ENCODE results near the gene EXO1.

The EXO1 gene

GRCh38 chr1:241813768-241814320 is 34.2 kb upstream of the EXO1 start:
- TF ChIP-seq ZFX (IDR thresholded peaks at IDR 0.05; ENCODE audit: borderline replicate concordance) (no peak), CTCF (IDR thresholded peaks at IDR 0.05) (no peak)
- H3K27ac ChIP-seq = no peak overlapping the region

- no peak overlapping the region for H3K27ac ChIP-seq
- no peak for TF ChIP-seq CTCF (IDR thresholded peaks at IDR 0.05)
- TF ChIP-seq ZFX (IDR thresholded peaks at IDR 0.05; ENCODE audit: borderline replicate concordance) = no peak
Measured at GRCh38 chr1:241816008-241816407, 32.0 kb upstream of the EXO1 start.

GRCh38 chr1:241817331-241817792 is 30.6 kb upstream of the EXO1 start:
- H3K27ac ChIP-seq = no peak overlapping the region
- TF ChIP-seq CTCF (IDR thresholded peaks at IDR 0.05) = no peak
- TF ChIP-seq ZFX (IDR thresholded peaks at IDR 0.05; ENCODE audit: borderline replicate concordance) = no peak

GRCh38 chr1:241817956-241818612 is 29.9 kb upstream of the EXO1 start:
- no peak overlapping the region for H3K27ac ChIP-seq

GRCh38 chr1:241819340-241819866 is 28.6 kb upstream of the EXO1 start:
- TF ChIP-seq ZFX (IDR thresholded peaks at IDR 0.05; ENCODE audit: borderline replicate concordance) (no peak), CTCF (IDR thresholded peaks at IDR 0.05) (no peak)
- no peak overlapping the region for H3K27ac ChIP-seq

More at GRCh38 chr1:241817956-241818612, 29.9 kb upstream of the EXO1 start:
- TF ChIP-seq CTCF (IDR thresholded peaks at IDR 0.05) (no peak), ZFX (IDR thresholded peaks at IDR 0.05; ENCODE audit: borderline replicate concordance) (no peak)

GRCh38 chr1:241821363-241821762 is 26.6 kb upstream of the EXO1 start:
- no peak for TF ChIP-seq ZFX (IDR thresholded peaks at IDR 0.05; ENCODE audit: borderline replicate concordance)
- TF ChIP-seq CTCF (IDR thresholded peaks at IDR 0.05) = no peak
- no peak overlapping the region for H3K27ac ChIP-seq

- H3K27ac ChIP-seq = no peak overlapping the region
- TF ChIP-seq ZFX (IDR thresholded peaks at IDR 0.05; ENCODE audit: borderline replicate concordance) (no peak), CTCF (IDR thresholded peaks at IDR 0.05) (no peak)
Measured at GRCh38 chr1:241822846-241823245, 25.2 kb upstream of the EXO1 start.

Measured in 22Rv1 (cell line).